ENCODE results near the gene HIF1A. TPM values are rescaled to one million over a fixed set of nuclear protein-coding genes. Genes with fewer than 3 reads are reported as not detected.

HIF1A gene
- total RNA-seq, 1 donor from 2014 or later, result 326 TPM

DNA sequence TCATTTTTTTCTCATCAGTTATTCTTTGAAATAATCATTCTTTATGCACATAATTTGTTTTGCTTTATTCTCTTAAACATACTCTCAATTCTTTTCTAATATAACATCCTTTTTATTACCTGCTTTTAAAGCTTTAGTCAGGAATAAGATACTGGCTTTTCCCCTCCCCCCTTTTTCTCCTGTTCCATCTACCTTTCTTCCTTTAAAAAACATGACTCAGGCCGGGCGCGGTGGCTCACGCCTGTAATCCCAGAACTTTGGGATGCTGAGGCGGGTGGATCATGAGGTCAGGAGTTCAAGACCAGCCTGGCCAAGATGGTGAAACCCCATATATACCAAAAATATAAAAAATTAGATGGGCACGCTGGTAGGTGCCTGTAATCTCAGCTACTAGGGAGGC is 25.4 kb downstream of the HIF1A start:
- H3K36me3 Mint-ChIP-seq (ENCODE audit: unreplicated experiment), result peaks cover 36% of the 10 kb centered on the region
- DNase-seq (ENCODE audit: extremely low spot score, unreplicated experiment), result no peak
- H3K4me1 Mint-ChIP-seq (ENCODE audit: unreplicated experiment), result peaks cover 69% of the 10 kb centered on the region
- no peaks in the 10 kb centered on the region for H3K9me3 Mint-ChIP-seq (ENCODE audit: unreplicated experiment)
- H3K27me3 Mint-ChIP-seq (ENCODE audit: unreplicated experiment), result no peaks in the 10 kb centered on the region
- H3K27ac Mint-ChIP-seq (ENCODE audit: unreplicated experiment), result no peak overlapping the region
- TF ChIP-seq, protein P1, sequence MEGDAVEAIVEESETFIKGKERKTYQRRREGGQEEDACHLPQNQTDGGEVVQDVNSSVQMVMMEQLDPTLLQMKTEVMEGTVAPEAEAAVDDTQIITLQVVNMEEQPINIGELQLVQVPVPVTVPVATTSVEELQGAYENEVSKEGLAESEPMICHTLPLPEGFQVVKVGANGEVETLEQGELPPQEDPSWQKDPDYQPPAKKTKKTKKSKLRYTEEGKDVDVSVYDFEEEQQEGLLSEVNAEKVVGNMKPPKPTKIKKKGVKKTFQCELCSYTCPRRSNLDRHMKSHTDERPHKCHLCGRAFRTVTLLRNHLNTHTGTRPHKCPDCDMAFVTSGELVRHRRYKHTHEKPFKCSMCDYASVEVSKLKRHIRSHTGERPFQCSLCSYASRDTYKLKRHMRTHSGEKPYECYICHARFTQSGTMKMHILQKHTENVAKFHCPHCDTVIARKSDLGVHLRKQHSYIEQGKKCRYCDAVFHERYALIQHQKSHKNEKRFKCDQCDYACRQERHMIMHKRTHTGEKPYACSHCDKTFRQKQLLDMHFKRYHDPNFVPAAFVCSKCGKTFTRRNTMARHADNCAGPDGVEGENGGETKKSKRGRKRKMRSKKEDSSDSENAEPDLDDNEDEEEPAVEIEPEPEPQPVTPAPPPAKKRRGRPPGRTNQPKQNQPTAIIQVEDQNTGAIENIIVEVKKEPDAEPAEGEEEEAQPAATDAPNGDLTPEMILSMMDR (IDR thresholded peaks at IDR 0.05), result no peak
- H3K4me3 Mint-ChIP-seq (ENCODE audit: unreplicated experiment), result no peak overlapping the region

DNA sequence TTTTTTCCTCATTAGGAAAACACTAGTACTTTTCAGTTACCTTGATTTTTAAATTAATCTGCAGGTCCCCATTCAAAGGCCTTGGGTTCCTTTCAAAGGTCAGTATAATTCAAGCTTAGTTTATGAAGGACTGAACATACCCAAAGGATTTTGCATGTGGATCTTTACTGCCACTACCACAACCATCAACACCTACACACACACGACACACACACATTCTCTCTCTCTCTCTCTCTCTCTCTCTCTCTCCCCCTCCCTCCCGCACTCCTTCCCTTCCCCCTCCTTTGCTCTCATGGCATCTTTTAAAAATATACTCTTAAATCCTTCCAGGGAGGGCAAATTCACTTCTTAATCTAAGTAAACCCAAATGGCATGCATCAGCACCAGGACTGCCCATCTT is 28.8 kb downstream of the HIF1A start:
- Mint-ChIP-seq H3K4me3 (ENCODE audit: unreplicated experiment) (no peak overlapping the region), H3K9me3 (ENCODE audit: unreplicated experiment) (no peaks in the 10 kb centered on the region), H3K36me3 (ENCODE audit: unreplicated experiment) (peaks cover 65% of the 10 kb centered on the region), H3K27ac (ENCODE audit: unreplicated experiment) (peak overlapping the region; percentile 23), H3K27me3 (ENCODE audit: unreplicated experiment) (no peaks in the 10 kb centered on the region), H3K4me1 (ENCODE audit: unreplicated experiment) (peaks cover 36% of the 10 kb centered on the region)
- DNase-seq (ENCODE audit: extremely low spot score, unreplicated experiment), result no peak
- TF ChIP-seq, protein P1 (IDR thresholded peaks at IDR 0.05), result no peak

DNA sequence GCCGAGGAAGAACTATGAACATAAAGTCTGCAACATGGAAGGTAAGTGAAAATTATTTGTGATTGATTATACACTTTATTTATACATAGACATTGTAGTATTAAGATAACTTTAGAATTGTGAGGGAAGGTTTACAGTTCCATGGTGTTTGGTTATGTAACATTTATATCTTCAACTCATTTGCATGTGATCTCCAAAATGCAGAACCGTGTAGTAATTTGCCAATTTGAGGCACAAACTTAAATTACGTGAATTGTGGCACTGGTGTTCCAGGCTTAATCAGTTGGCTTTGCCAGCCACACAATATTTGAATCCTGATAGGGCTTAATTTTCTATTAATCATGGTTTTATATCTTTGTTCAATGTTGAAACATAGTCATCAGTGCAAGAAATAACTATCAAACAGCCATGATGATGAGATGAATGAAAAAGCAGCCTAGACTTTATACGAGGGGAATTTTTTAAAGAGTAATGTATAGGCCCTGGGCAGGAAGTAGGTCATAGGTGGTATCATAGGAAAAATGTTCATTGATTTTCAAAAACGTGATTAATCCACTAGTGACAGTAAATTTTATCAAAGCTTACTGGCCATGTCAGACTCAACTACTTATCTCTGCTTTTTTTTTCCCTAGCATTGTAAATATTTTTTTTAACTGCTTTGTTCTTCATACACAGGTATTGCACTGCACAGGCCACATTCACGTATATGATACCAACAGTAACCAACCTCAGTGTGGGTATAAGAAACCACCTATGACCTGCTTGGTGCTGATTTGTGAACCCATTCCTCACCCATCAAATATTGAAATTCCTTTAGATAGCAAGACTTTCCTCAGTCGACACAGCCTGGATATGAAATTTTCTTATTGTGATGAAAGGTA is 31.7 kb downstream of the HIF1A start:
- Mint-ChIP-seq H3K36me3 (ENCODE audit: unreplicated experiment) (peaks cover 75% of the 10 kb centered on the region), H3K27me3 (ENCODE audit: unreplicated experiment) (no peaks in the 10 kb centered on the region), H3K4me1 (ENCODE audit: unreplicated experiment) (peaks cover 19% of the 10 kb centered on the region), H3K9me3 (ENCODE audit: unreplicated experiment) (no peaks in the 10 kb centered on the region), H3K27ac (ENCODE audit: unreplicated experiment) (no peak overlapping the region), H3K4me3 (ENCODE audit: unreplicated experiment) (no peak overlapping the region)
- no peak for DNase-seq (ENCODE audit: extremely low spot score, unreplicated experiment)
- TF ChIP-seq, protein P1 (IDR thresholded peaks at IDR 0.05), result no peak

DNA sequence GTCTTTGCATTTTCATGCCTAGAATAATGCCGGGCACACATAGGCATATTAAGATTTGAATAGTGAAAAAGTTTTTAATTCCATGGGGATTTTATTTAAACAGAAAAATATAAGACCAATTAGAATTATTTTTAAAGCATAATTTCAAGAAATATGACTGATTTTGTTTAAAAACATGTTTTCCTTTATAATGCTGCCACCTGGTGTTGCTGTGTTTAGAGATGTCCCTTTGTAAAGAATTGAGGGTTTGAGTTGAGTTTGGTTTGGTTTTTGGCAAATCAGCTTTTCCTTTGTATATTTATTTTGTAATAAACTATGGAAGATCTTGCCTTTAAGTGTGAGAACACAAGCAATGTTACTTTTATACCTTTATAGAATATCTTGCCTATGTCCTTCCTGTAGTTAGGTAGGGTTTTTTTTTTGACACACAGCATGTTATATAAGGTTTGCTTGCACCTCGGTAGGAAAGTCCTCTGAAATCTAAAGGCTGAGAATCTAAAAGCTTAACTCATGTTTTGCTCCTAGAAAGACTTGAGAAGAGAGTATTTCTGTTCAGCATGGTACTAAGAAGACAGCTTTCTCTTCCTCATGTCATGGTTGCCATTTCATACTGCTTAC is 35.6 kb downstream of the HIF1A start:
- Mint-ChIP-seq H3K36me3 (ENCODE audit: unreplicated experiment) (peaks cover 77% of the 10 kb centered on the region), H3K27ac (ENCODE audit: unreplicated experiment) (peak overlapping the region; percentile 38), H3K27me3 (ENCODE audit: unreplicated experiment) (no peaks in the 10 kb centered on the region), H3K4me1 (ENCODE audit: unreplicated experiment) (peaks cover 4% of the 10 kb centered on the region), H3K9me3 (ENCODE audit: unreplicated experiment) (no peaks in the 10 kb centered on the region), H3K4me3 (ENCODE audit: unreplicated experiment) (no peak overlapping the region)
- TF ChIP-seq, protein P1 (IDR thresholded peaks at IDR 0.05), result peak; percentile 63
- no peak for DNase-seq (ENCODE audit: extremely low spot score, unreplicated experiment)

DNA sequence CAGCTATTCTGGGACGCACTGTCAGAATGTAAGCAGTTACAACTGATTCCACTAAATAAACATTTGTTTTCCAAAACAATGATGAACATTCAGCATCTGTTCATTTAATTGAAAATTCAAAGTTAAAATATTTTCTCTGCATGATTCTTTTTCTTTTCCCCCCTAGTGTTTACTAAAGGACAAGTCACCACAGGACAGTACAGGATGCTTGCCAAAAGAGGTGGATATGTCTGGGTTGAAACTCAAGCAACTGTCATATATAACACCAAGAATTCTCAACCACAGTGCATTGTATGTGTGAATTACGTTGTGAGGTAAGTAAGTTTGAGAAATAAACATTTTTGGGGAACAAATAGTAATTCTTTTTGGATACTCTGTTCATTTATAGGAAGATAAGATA is 38.7 kb downstream of the HIF1A start:
- H3K4me1 Mint-ChIP-seq (ENCODE audit: unreplicated experiment), result peaks cover 4% of the 10 kb centered on the region
- peak overlapping the region; percentile 50 for H3K27ac Mint-ChIP-seq (ENCODE audit: unreplicated experiment)
- no peaks in the 10 kb centered on the region for H3K27me3 Mint-ChIP-seq (ENCODE audit: unreplicated experiment)
- TF ChIP-seq, protein P1 (IDR thresholded peaks at IDR 0.05), result no peak
- H3K36me3 Mint-ChIP-seq (ENCODE audit: unreplicated experiment), result peaks cover 69% of the 10 kb centered on the region
- H3K4me3 Mint-ChIP-seq (ENCODE audit: unreplicated experiment), result no peak overlapping the region
- DNase-seq (ENCODE audit: extremely low spot score, unreplicated experiment), result no peak
- H3K9me3 Mint-ChIP-seq (ENCODE audit: unreplicated experiment), result no peaks in the 10 kb centered on the region
